Stimulated activated CD8-positive, alpha-beta memory T cell treated with anti-CD3 and anti-CD28 coated beads, Interleukin-4, amount 100 ng/mL, for 48 hours (primary cell): ENCODE data around the gene HNRNPM.

Source experiments
- DNase-seq: peaks from one replicate; pipeline ENCODE4 v3.0.0-alpha.2; 2020

Gene HNRNPM

GRCh38 chr19:8489561-8490394 is 45.0 kb downstream of the HNRNPM start:
- no peak for DNase-seq

DNA sequence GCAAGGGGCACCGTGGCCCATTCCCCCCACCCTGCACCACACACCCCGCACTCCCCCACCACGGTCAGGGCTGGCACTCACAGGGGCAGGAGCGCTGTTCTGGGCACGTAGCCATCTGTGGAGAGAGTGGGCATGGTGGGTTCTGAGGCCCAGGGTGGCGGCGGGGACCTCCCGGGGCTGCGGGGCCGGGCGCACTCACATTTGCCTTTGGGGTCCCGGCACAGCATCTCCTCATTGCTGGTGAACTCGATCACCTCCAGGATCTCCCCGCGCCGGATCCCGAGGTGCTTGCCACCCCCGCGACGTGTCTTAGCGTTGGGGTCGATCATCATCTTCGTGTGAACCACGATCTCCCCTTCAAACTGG is 45.6 kb downstream of the HNRNPM start:
- DNase-seq, result no peak

DNA sequence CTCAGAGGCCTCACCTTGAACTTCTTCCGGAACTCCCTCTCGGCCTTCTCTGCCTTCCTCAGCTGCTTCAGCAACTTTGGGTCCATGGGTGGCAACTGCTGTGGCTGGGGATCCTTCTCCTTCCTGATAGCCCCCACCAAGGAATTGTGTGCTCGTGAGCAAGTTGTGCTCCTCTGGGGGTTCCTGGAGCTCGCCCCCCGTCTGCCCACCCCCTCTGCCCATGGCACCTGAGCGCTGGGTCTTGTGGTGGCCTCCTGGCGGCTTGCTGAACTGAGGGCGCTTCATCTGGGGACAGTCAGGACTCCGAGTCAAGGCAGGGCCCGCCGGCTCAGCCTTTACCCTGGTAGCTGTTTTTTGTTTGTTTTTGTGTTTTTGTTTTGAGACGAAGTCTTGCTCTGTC is 46.1 kb downstream of the HNRNPM start:
- no peak for DNase-seq

GRCh38 chr19:8491574-8491973 is 46.8 kb downstream of the HNRNPM start:
- no peak for DNase-seq

- no peak for DNase-seq
These were observed 49.4 kb downstream of the HNRNPM start for GRCh38 chr19:8494158-8494557.

- DNase-seq, result no peak
These were observed 53.5 kb downstream of the HNRNPM start for GRCh38 chr19:8498295-8498694.

DNA sequence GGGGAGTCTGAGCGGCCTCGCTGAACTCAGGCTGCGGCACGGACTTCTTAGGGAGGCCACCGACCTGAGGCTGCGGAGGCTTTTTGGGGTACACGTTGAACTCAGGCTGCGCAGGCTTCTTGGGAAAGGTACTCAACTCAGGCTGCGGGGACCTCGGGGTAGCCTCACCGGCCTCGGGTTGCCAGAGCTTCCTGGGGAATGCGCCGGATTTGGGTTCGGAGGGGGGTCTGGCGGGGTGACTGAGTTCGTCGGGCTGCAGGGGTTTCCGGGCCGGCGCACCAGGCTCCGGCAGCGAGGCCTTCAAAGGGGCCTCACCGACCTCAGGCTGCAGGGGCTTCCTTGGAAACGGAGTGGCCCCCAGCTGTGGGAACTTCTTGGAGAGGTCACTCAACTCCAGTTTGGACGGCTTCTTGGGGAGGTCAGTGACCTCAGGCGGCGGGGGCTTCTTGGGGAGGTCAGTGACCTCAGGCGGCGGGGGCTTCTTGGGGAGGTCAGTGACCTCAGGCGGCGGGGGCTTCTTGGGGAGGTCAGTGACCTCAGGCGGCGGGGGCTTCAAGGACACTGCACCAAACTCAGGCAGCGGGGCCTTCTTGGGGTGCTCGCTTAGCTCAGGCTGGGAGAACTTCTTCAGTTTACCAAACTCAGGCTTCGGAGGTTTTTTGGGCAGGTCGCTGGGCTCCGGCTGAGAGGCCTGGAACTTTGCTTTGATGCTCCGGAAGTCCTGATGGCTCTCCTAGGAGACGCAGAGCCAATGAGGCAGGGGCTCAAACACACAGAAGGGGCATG is 54.5 kb downstream of the HNRNPM start:
- no peak for DNase-seq

DNA sequence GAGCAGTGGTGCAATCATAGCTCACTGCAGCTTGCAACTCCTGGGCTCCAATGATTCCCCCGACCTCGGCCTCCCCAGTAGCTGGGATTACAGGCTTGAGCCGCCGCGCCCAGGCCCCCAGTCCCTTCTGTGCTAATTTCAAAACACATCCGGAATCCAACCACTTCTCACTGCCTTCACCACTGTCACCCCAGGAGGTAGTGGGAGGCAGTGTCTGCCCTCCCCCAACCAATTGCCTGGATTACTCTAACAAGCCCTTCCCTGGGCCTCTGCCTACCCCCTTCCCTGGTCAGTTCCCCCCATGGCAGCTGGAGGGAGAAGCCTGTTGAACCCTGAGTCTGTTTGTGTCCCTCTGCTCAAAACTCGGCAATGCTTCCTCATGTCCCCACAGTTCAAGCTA is 55.4 kb downstream of the HNRNPM start:
- no peak for DNase-seq

DNA sequence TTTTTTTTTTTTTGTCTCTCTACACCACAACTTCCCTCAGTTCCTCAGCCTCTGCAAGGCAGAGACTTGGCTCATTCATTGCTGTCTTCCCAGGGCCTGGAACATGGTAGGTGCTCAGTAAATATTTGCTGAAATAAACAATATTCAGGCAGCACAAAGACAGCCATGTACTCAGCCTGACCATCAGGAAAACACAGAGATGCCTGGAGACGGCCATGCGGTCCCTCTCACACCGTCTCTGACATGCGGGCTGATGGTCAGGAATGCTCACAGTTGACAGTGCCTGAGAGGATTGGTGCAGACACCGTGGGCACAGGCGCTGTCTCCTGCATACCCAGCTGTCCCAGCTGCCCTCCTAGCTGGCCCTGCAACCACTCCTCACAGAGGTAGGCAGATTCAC is 56.7 kb downstream of the HNRNPM start:
- DNase-seq, result no peak

- DNase-seq, result no peak
These were observed 57.2 kb downstream of the HNRNPM start for GRCh38 chr19:8501981-8502380.

GRCh38 chr19:8503510-8503909 is 58.7 kb downstream of the HNRNPM start:
- no peak for DNase-seq

- no peak for DNase-seq
These were observed 59.4 kb downstream of the HNRNPM start for GRCh38 chr19:8504171-8504570.

DNA sequence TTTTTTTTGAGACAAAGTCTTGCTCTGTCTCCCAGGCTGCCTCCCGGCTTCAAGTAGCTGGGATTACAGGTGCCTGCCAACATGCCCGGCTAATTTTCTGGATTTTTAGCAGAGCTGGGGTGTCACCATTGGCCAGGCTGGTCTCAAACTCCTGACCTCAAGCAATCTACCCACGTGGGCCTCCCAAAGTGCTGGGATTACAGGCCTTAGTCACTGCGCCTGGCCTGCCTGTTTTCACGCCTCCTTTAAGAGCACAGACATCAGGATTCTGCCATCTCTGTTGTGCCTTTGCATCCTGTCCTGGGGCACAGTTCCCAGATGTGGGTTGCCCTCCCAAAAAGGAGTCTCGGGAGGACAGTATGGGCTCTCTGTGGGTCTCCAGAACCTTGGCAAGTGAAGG is 60.1 kb downstream of the HNRNPM start:
- DNase-seq, result no peak

DNA sequence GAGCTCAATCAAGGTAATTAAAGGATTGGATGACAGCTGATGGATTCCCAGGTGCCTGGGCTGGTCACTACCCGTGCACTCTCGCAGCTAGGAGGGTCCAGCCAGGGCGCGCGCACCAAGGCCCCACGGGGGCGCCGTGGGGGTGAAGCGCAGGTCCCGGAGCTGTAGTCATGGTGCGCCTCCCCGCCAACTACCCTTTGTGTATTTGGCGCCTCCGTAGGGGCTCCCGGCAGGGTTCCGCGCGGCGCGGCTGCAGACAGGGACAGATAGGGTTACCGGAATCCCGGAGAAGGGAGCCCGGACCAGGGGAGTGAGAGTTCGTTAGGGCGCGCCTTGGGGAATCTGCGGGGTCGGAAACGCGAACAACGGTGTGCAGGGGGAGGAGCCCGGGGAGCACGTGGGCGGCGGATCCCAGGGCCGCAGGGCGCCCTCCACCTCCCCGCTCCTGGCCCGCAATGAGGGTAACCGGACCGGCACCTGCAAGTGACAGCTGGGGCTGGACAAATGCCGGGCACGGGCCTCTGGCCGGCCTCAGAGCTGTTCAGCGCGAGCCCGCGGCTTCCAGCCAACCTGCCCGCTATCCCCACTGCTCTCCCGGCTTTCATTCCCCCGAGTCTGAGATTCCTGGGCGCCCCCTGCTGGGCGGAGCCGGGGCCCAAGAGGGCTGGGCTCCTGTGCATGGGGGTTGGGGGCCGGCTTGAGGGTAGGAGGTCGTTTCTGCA is 61.1 kb downstream of the HNRNPM start:
- peak; percentile 87 for DNase-seq

GRCh38 chr19:8506402-8506957 is 61.7 kb downstream of the HNRNPM start:
- DNase-seq, result no peak

GRCh38 chr19:8510589-8511115 is 65.9 kb downstream of the HNRNPM start:
- no peak for DNase-seq

DNA sequence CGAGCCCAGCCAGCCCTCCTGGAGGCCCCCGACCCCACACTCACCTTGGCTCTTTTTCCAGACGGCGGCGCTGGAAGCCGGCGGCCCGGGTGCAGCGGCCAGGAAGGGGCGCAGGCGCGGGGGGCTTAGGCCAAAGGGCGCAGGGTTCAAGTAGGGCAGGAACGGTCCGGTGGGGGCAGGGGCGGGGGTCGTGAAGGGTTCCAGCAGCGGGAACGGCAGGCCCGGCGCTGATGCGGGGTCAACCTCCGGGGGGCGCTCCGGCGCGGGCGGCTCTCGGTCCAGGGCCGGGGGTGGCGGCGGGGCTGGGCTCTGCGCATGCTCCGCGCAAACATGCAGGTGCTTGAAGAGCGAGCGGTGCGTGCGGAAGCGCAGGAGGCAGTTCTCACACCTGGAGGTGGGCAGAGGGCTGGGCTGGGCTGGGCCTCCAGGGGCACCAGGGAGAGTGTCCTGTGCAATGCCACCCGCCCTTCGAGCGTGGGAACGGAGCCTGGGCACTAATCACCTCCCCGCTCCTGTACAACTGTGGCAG is 66.9 kb downstream of the HNRNPM start:
- DNase-seq, result no peak

DNA sequence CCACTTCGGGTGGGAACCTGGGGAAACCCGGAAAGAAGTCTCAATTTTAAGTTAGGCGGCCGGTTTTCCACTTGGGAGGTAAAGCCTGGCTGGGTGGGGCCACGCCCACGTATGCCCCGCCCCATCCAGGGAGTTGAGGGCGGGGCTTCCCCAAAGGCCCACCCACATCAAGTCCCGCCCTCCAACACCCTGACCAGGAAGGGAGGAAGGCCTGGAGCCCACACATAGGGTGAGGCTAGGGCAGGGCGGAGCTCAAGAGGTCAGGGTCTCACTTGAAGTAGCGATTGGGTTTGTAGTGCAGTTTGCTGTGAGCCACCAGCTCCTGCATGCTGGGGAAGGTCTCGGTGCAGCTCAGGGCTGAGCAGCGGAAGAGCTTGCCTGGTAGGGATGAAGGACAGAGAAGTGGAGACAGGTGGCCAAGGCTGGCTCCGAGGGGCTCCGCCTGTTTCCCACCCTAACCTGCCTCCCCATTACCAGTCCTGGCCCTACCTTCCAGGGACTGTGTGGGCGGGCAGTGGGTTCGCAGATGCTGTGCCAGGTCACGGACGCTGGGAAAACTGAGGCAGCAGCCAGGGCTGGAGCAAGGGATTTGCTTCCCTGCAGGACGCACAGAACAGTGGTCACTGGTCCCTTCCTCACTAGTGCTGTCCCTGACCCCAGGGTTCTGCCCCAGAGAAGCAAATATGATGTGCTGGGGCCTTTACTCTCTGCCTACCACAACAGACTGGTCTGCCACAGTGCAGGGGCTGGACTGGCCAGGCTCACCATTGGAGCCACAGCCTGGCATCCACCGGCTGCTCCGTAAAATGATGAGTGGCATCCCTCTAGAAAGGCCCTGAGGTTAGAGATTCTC is 67.6 kb downstream of the HNRNPM start:
- DNase-seq, result peak; percentile 65

- no peak for DNase-seq
These were observed 68.4 kb downstream of the HNRNPM start for GRCh38 chr19:8513036-8513686.

GRCh38 chr19:8513687-8514504 is 69.1 kb downstream of the HNRNPM start, which contains the start of gene ZNF414:
TSS of gene ZNF414 (minus strand) at chr19:8514167. CDS start at chr19:8514046, 121 bp downstream.
- DNase-seq, result peak; percentile 98
